Fibroblast of skin of right quadriceps (primary cell): ENCODE results near the gene TTC23L.
A peak's percentile ranks its signal among the peaks of the same experiment; 100 is the strongest.
"Not testable (repeated sequence)": the region's sequence is repeated elsewhere in the genome, so short reads cannot be mapped to it uniquely, and the experiment has no call there.

ENCODE experiments used
- DNase-seq: peaks from one replicate; pipeline ENCODE4 v3.0.0-alpha.2; 2013

The TTC23L gene

GRCh38 chr5:34881246-34881645, 42.3 kb downstream of the TTC23L start:
- DNase-seq = no peak

- no peak for DNase-seq
These were observed 47.6 kb downstream of the TTC23L start for GRCh38 chr5:34886392-34887119.

- no peak for DNase-seq
These were observed 50.4 kb downstream of the TTC23L start for GRCh38 chr5:34889394-34889793.

- peak; percentile 95 for DNase-seq
These were observed 53.0 kb downstream of the TTC23L start for GRCh38 chr5:34891981-34892380.

- no peak for DNase-seq
These were observed 53.5 kb downstream of the TTC23L start for GRCh38 chr5:34892414-34892813.

GRCh38 chr5:34894716-34895115, 55.8 kb downstream of the TTC23L start:
- no peak for DNase-seq

GRCh38 chr5:34895641-34896419, 56.9 kb downstream of the TTC23L start:
- no peak for DNase-seq

- DNase-seq = no peak
These were observed 58.7 kb downstream of the TTC23L start for GRCh38 chr5:34897646-34898045.

GRCh38 chr5:34898258-34898895, 59.4 kb downstream of the TTC23L start:
- peak; percentile 67 for DNase-seq

- DNase-seq = no peak
These were observed 60.1 kb downstream of the TTC23L start for GRCh38 chr5:34899066-34899465.

- no peak for DNase-seq
These were observed 61.7 kb downstream of the TTC23L start for GRCh38 chr5:34900652-34901051.

GRCh38 chr5:34903260-34903659, 64.3 kb downstream of the TTC23L start:
- DNase-seq = no peak

GRCh38 chr5:34905564-34905963, 66.6 kb downstream of the TTC23L start:
- DNase-seq = peak; percentile 11

GRCh38 chr5:34913072-34913471, 74.1 kb downstream of the TTC23L start:
- peak; percentile 68 for DNase-seq

GRCh38 chr5:34914671-34915138, 75.7 kb downstream of the TTC23L start:
- DNase-seq = no peak

GRCh38 chr5:34915139-34915855, 76.3 kb downstream of the TTC23L start, which contains the start of the genes BRIX1 and RAD1:
Gene BRIX1 (plus strand): TSS chr5:34915711. CDS start chr5:34915739, 28 bp downstream.
Gene RAD1 (minus strand): TSS chr5:34915504. CDS start chr5:34914892, 612 bp downstream.
- peak; percentile 97 for DNase-seq

GRCh38 chr5:34915856-34916192, 76.9 kb downstream of the TTC23L start:
- no peak for DNase-seq

GRCh38 chr5:34916518-34916917, 77.6 kb downstream of the TTC23L start:
- no peak for DNase-seq

GRCh38 chr5:34918025-34918424, 79.1 kb downstream of the TTC23L start:
- DNase-seq = no peak

- no peak for DNase-seq
These were observed 80.1 kb downstream of the TTC23L start for GRCh38 chr5:34919077-34919476.

GRCh38 chr5:34923256-34923655, 84.3 kb downstream of the TTC23L start:
- not testable (repeated sequence) for DNase-seq

- peak; percentile 86 for DNase-seq
These were observed 84.9 kb downstream of the TTC23L start for GRCh38 chr5:34923694-34924461.
